BLaER1 (cell line): ENCODE results near the gene ZNF628.

ENCODE experiments used
- H3K27ac ChIP-seq: shearing (Covaris generic); formaldehyde crosslinking; 2 replicates; pipeline ENCODE4 v1.8.1; 2022
- H3K27me3 ChIP-seq: shearing (Covaris generic); formaldehyde crosslinking; 2 replicates; pipeline ENCODE4 v1.8.1; 2022
- H3K36me3 ChIP-seq: shearing (Covaris generic); formaldehyde crosslinking; 2 replicates; pipeline ENCODE4 v1.8.1; 2022
- H3K4me1 ChIP-seq: shearing (Covaris generic); formaldehyde crosslinking; 2 replicates; pipeline ENCODE4 v1.8.1; 2022
- H3K4me2 ChIP-seq: shearing (Covaris generic); formaldehyde crosslinking; 2 replicates; pipeline ENCODE4 v1.8.1; 2022
- H3K4me3 ChIP-seq: shearing (Covaris generic); formaldehyde crosslinking; 2 replicates; pipeline ENCODE4 v1.8.1; 2022
- H3K9ac ChIP-seq: shearing (Covaris generic); formaldehyde crosslinking; 2 replicates; pipeline ENCODE4 v1.8.1; 2022
- H3K9me3 ChIP-seq: shearing (Covaris generic); formaldehyde crosslinking; 2 replicates; pipeline ENCODE4 v1.8.1; 2022
- H4K20me1 ChIP-seq: shearing (Covaris generic); formaldehyde crosslinking; 2 replicates; pipeline ENCODE4 v1.8.1; 2022
- Cebpa-rat ChIP-seq: shearing (Covaris generic); IDR thresholded peaks from 2 replicates; pipeline ENCODE4 v1.8.1; 2022

The ZNF628 gene

DNA sequence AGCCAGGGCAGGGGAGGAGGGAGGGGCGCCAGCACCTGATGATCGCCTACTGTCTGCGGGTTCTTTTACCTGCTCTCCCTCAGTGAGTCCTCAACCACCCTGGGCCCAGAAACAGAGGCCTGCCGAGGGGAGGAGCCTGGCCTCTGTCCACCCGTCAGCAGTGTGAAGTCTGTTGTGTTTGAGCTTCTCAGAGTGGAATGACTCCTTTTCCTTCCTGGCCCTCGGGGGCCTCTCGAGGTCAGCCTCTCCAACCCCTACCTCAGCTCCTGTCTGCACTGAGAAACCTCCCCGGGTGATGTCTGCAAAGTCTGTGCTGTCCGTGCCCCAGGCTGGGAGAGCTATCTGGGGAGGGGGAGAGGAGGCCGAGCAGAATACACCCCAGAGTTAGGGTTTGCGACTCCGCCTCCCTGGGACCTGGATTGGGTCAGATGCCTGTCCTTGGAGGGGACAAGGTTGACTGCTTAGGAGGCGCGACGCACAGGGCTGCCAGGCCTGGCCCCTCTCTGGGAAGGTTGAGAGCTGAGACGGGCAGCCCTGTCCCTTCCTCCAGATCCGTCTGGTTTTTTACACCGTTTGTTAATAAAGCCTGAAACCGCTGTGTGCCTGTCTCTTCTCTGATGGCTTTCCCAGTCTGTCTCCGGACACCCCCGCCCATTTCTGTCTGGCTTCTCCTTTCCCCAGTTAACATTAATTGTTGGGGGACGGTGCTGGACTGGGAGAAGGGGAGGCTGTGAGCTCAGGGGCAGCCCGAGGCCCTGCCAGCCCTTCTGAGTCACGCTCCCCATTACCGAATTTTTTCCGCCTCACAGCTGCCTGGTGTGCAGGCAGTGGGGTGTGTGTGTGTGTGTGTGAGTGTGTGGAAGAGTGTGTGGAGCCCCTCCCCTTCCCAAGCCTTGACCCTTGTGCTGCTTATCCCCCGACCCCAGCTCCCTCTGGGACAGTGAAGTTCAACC is 10.8 kb downstream of the ZNF628 start:
- Histone ChIP-seq H3K9me3 (no peaks in the 10 kb centered on the region), H4K20me1 (no peaks in the 10 kb centered on the region; the same call in 1 of the 2 replicates), H3K27ac (peak overlapping the region; percentile 87), H3K4me2 (peak overlapping the region; percentile 96), H3K9ac (peak overlapping the region; percentile 85), H3K27me3 (no peaks in the 10 kb centered on the region), H3K4me1 (peaks cover 73% of the 10 kb centered on the region), H3K4me3 (peak overlapping the region; percentile 42; the same call in 1 of the 2 replicates), H3K36me3 (peaks cover 15% of the 10 kb centered on the region)
- no peak for TF ChIP-seq Cebpa-rat

DNA sequence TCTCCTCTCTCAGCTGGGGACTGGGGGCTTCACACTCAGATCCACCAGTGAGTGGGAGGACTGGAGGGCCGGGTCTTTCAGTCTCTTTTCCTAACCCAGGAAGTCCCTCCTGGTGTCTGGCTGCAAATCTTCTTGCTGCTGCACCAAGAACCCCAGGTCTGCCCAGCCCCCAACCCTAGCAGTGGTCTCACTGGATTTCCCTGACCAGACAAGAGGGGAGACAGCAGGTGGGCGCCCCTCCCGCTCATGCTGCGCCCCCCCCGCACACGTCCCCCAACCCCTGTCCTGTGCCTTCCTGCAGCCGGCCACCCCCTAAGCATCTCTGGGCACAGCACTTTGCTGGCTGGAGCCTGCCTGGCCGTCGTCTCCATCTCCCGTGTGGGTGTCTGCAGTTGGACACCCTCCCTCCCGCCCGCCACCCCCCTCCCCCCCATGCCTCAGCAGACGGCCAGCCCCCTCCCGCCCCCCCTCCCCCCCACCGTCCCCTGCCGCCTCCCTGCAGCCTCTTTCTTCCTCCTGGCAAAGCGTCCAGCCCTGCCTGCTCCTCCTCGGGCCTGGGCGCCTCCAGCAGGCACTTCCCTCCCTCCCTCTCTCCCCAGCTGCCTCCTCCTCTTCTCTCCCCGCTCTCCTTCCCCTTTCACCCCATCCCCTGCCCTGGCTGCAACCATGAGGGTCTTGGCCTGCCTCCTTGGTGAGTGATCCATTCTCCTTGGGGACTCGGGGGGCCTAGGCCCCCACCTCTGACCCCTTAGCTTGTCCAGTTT is 11.7 kb downstream of the ZNF628 start, which contains the start of gene SSC5D:
Gene SSC5D, plus strand, starts transcription at position 513 of the 764 bp plus-strand sequence. Its CDS starts 154 bp downstream, at position 667.
- peak within 1 kb of the TSS; percentile 85 for H3K9ac ChIP-seq
- peaks cover 8% of the 10 kb centered on the region for H3K36me3 ChIP-seq
- peak within 1 kb of the TSS; percentile 96 for H3K4me2 ChIP-seq
- peaks cover 73% of the 10 kb centered on the region for H3K4me1 ChIP-seq
- peak within 1 kb of the TSS; percentile 42; the same call in 1 of the 2 replicates for H3K4me3 ChIP-seq
- no peaks in the 10 kb centered on the region for H3K27me3 ChIP-seq
- peak within 1 kb of the TSS; percentile 87 for H3K27ac ChIP-seq
- TF ChIP-seq Cebpa-rat, result no peak
- no peaks in the 10 kb centered on the region; the same call in 1 of the 2 replicates for H4K20me1 ChIP-seq
- no peaks in the 10 kb centered on the region for H3K9me3 ChIP-seq

DNA sequence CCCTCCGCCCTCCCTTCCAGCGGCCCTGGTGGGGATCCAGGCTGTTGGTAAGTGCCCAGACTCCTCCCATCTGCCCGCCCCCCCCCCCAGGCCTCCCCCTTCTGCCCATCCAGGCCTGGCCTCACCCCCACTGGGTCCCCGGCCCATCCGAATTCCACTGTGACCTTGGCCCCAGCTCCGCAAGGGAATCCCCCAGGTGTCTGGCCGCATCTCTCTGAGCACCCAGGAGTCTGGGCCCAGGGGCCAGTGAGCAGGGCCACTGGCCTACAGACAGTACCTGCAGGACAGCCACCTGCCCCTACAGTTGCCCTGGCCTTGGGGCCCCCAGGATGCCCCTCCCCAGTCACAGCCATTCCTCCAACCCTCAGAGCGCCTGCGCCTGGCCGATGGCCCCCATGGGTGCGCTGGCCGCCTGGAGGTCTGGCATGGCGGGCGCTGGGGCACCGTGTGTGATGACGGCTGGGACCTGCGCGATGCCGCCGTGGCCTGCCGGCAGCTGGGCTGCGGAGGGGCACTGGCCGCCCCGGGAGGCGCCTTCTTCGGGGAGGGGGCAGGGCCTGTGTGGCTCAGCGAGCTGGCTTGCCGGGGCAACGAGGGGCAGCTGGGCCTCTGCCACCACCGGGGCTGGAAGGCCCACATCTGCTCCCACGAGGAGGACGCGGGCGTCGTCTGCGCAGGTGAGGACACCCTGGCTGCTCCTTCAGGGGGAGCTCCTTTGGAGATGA is 12.7 kb downstream of the ZNF628 start:
- no peaks in the 10 kb centered on the region for H3K36me3 ChIP-seq
- H3K4me2 ChIP-seq, result peak overlapping the region; percentile 62
- H3K9me3 ChIP-seq, result no peaks in the 10 kb centered on the region
- H3K27ac ChIP-seq, result peak overlapping the region; percentile 30; the same call in 1 of the 2 replicates
- 0 out of 2 replicates have a peak overlapping the region, but pooled peaks have one; percentile 45 for H3K9ac ChIP-seq
- no peaks in the 10 kb centered on the region; the same call in 1 of the 2 replicates for H4K20me1 ChIP-seq
- H3K27me3 ChIP-seq, result no peaks in the 10 kb centered on the region
- TF ChIP-seq Cebpa-rat, result no peak
- H3K4me1 ChIP-seq, result peaks cover 67% of the 10 kb centered on the region
- H3K4me3 ChIP-seq, result no peak overlapping the region

DNA sequence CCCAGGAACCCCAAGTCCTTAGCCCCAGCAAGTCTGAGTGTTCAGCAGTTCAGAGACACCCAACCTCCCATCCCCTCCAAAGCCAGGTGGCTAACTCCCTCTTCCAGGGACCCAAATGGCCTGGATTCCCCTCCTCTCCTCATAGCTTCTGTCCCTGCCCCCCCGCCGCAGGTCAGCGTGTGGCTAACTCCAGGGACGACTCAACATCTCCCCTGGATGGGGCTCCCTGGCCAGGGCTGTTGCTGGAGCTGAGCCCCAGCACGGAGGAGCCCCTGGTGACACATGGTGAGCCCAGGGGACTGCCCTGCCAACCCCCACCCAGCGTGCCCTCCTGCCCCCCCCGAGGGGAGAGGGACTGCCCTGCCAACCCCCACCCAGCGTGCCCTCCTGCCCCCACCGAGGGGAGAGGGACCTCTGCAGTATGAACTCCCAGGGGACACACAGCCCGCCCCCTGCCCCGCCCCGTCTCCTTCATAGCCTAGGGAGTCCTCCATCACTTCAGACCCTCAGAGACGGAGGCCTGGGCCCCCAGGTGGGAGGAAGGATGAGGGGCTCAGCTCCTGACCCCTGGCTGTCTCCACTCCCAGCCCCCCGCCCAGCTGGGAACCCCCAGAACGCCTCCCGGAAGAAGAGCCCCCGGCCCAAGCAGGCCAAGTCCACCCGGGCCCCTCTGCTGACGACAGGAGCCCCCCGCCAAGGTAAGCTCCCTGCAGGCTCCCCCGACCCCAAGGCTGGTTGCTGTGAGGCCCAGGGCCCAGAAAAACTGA is 13.5 kb downstream of the ZNF628 start:
- no peak for TF ChIP-seq Cebpa-rat
- H4K20me1 ChIP-seq, result no peaks in the 10 kb centered on the region; the same call in 1 of the 2 replicates
- peak overlapping the region; percentile 30; the same call in 1 of the 2 replicates for H3K27ac ChIP-seq
- no peaks in the 10 kb centered on the region for H3K27me3 ChIP-seq
- 0 out of 2 replicates have a peak overlapping the region, but pooled peaks have one; percentile 45 for H3K9ac ChIP-seq
- H3K4me2 ChIP-seq, result peak overlapping the region; percentile 57
- H3K4me3 ChIP-seq, result no peak overlapping the region
- no peaks in the 10 kb centered on the region for H3K36me3 ChIP-seq
- H3K9me3 ChIP-seq, result no peaks in the 10 kb centered on the region
- peaks cover 61% of the 10 kb centered on the region for H3K4me1 ChIP-seq

DNA sequence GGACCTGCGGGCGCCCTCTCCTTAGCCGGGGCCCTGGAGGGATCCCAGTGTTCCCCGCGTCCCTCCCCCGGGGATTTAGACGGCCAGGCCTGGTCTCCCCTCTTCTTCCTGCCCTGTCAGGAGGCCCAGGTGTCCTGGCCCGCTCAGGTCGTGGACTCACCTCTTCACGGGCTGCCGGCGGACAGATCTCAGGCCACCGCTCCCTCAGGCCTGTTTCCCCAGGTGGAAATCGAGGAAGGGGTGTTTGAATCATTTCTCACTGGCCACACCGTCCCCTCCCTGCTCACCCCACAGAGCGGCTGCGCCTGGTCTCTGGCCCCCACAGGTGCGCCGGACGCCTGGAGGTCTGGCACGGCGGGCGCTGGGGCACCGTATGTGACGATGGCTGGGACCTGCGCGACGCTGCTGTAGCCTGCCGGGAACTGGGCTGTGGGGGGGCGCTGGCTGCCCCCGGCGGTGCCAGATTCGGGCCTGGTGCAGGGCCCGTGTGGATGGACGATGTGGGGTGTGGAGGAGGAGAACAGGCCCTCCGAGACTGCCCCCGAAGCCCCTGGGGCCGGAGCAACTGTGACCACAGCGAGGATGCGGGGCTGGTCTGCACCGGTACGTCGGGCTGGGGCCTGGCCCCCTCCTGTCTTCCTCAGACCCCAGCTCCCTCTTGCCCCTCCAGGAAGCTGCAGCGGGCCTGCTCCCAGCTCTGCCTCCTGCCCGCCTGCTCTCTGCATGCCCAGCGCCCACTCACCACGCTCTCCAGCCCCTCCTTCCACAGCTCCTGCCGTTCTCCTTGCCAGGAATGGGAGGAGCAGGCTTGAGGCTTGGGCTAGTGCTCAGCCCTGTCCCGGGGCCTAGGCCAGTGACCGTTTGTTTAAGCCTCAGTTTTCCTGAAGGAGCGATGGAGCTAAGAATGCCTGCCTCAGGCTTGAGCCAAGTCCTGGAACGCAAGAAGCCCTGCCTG is 14.3 kb downstream of the ZNF628 start:
- TF ChIP-seq Cebpa-rat, result no peak
- no peak overlapping the region for H3K9ac ChIP-seq
- no peak overlapping the region for H3K27ac ChIP-seq
- no peaks in the 10 kb centered on the region for H3K36me3 ChIP-seq
- no peaks in the 10 kb centered on the region for H3K27me3 ChIP-seq
- no peak overlapping the region for H3K4me3 ChIP-seq
- no peaks in the 10 kb centered on the region for H3K9me3 ChIP-seq
- peaks cover 56% of the 10 kb centered on the region for H3K4me1 ChIP-seq
- H4K20me1 ChIP-seq, result no peaks in the 10 kb centered on the region; the same call in 1 of the 2 replicates
- 0 out of 2 replicates have a peak overlapping the region, but pooled peaks have one; percentile 57 for H3K4me2 ChIP-seq

DNA sequence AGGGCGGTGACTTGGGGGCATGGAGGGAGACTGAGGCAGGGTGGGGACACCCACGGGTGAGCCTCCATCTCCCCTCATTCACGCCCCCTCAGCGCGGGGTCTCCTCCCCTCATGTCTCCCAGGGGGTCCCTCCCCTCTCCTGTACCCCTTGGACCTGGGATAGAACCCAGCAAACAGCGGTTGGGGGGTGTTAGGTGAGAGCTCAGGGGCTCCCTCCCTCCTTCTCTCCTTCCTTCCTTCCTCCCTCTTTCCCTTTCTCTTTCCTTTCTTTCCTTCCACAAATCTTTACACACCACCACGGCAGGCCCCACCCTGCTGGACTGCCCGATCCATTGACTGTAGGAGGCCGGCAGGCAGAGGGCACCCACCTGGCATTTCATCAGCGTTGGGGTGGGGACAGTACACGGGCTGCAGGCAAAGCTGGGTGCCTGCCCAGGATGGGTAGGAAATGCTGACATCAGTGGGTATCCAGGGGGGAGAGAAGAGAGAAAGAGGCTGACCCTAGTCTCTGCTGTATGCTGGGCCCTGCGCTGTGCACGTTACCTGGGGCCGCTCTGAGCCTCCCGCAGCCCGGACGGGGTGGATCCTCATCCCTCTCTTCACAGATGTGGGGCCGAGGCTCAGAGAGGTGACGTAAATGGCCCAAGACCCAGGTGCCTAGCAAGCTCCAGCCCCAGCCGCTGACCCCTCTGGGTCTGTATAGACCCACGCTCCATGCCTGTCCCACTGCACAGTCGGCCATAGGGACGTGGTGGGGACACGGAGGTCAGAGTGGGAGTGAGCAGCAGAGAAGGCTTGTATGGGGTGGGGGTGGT is 15.3 kb downstream of the ZNF628 start:
- no peak overlapping the region for H3K27ac ChIP-seq
- H3K4me1 ChIP-seq, result peaks cover 46% of the 10 kb centered on the region
- H3K27me3 ChIP-seq, result no peaks in the 10 kb centered on the region
- no peaks in the 10 kb centered on the region; the same call in 1 of the 2 replicates for H4K20me1 ChIP-seq
- H3K36me3 ChIP-seq, result no peaks in the 10 kb centered on the region
- H3K9ac ChIP-seq, result no peak overlapping the region
- no peak overlapping the region for H3K4me2 ChIP-seq
- no peak overlapping the region for H3K4me3 ChIP-seq
- no peaks in the 10 kb centered on the region for H3K9me3 ChIP-seq
- TF ChIP-seq Cebpa-rat, result no peak

DNA sequence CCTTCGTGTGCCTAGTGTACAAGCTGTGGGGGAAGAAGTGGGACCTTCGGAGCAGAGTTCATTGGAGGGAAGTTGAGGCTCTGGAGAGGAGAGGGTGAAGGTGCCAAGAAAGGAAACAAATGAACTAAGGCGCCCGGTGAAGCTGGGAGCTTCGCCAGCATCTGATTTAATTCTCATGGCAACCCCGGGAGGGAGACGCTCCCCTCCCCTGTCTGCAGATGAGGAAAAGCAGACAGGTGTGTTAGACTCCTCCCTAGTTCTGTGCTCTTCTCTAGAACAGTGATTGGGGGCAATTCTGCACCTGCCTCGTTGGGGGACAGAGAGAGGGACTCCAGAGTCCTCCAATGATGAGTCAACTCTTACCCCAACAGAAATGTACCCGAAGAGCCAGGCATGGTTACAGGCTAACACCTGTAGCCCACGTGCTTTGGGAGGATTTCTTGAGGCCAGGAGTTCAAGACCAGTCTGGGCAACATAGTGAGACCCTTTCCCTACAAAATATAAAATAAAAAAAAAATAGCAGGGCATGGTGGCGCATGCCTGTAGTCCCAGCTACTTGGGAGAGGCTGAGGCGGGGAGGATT is 16.0 kb downstream of the ZNF628 start:
- Histone ChIP-seq H3K27me3 (no peaks in the 10 kb centered on the region), H3K4me3 (no peak overlapping the region), H3K27ac (no peak overlapping the region), H3K4me1 (peaks cover 39% of the 10 kb centered on the region), H3K9me3 (no peaks in the 10 kb centered on the region), H4K20me1 (no peaks in the 10 kb centered on the region), H3K36me3 (no peaks in the 10 kb centered on the region), H3K4me2 (no peak overlapping the region), H3K9ac (no peak overlapping the region)
- TF ChIP-seq Cebpa-rat, result no peak
